Stomach (tissue), 4 donors: Measurements from ENCODE around the gene CFAP299.

Source experiments
- EP300 ChIP-seq: sonication (generic); formaldehyde crosslinking; IDR thresholded peaks from one replicate; pipeline ENCODE4 v1.6.1; 2017; ENCODE audit warnings: antibody characterized with exemption
- POLR2A ChIP-seq, 4 donors: fragments of 450-650 bp; IDR thresholded peaks; one replicate each; pipeline ENCODE4 v1.6.1; 2016; ENCODE audit warnings: antibody characterized with exemption in 4 of 4, control low read depth in 2 of 4, mild to moderate bottlenecking in 1 of 4, moderate library complexity in 1 of 4
- POLR2AphosphoS5 ChIP-seq, 3 donors: sonication (generic); formaldehyde crosslinking; IDR thresholded peaks; one replicate each; pipeline ENCODE4 v1.6.1; 2016; ENCODE audit warnings: antibody characterized with exemption in 3 of 3
- TF ChIP-seq, protein P1 (sequence below), 7 experiments: fragments of 450-650 bp in 4 of 7; fragments of 200-600 bp in 3 of 7; sonication (generic) in 3 of 7; IDR thresholded peaks; one replicate each; pipeline ENCODE4 v1.5.1; 2016 to 2019; ENCODE audit warnings: antibody characterized with exemption in 7 of 7, control low read depth in 2 of 7, mild to moderate bottlenecking in 1 of 7

DNA sequence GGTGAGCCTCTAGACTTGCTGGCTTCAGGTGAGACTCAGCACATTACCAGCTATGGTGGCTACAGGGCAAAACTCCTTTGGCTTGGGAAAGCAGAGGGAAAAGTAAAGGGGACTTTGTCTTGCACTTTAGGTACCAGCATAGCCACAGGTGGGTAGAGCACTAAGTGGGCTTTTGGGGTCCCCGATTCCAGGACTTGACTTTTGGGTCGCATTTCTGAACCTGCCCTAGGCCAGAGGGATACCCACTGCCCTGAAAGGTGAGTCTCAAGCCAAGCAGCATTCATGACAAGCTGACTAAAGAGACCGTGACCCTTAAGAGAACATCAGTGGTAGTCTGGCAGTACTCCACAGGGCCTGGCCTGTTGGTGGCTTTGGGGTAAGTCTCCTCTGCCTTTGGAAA lies 224.8 kb downstream of the CFAP299 start:
- TF ChIP-seq POLR2A (IDR thresholded peaks at IDR 0.05) (no peak), POLR2AphosphoS5 (IDR thresholded peaks at IDR 0.05) (no peak), EP300 (no peak)
- TF ChIP-seq, protein P1, sequence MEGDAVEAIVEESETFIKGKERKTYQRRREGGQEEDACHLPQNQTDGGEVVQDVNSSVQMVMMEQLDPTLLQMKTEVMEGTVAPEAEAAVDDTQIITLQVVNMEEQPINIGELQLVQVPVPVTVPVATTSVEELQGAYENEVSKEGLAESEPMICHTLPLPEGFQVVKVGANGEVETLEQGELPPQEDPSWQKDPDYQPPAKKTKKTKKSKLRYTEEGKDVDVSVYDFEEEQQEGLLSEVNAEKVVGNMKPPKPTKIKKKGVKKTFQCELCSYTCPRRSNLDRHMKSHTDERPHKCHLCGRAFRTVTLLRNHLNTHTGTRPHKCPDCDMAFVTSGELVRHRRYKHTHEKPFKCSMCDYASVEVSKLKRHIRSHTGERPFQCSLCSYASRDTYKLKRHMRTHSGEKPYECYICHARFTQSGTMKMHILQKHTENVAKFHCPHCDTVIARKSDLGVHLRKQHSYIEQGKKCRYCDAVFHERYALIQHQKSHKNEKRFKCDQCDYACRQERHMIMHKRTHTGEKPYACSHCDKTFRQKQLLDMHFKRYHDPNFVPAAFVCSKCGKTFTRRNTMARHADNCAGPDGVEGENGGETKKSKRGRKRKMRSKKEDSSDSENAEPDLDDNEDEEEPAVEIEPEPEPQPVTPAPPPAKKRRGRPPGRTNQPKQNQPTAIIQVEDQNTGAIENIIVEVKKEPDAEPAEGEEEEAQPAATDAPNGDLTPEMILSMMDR (IDR thresholded peaks at IDR 0.05), result no peak
